ENCODE data around the gene PRR33. TPM values are rescaled to one million over a fixed set of nuclear protein-coding genes. Genes with fewer than 3 reads are reported as not detected.

The PRR33 gene
- total RNA-seq, 1 donor = not detected

DNA sequence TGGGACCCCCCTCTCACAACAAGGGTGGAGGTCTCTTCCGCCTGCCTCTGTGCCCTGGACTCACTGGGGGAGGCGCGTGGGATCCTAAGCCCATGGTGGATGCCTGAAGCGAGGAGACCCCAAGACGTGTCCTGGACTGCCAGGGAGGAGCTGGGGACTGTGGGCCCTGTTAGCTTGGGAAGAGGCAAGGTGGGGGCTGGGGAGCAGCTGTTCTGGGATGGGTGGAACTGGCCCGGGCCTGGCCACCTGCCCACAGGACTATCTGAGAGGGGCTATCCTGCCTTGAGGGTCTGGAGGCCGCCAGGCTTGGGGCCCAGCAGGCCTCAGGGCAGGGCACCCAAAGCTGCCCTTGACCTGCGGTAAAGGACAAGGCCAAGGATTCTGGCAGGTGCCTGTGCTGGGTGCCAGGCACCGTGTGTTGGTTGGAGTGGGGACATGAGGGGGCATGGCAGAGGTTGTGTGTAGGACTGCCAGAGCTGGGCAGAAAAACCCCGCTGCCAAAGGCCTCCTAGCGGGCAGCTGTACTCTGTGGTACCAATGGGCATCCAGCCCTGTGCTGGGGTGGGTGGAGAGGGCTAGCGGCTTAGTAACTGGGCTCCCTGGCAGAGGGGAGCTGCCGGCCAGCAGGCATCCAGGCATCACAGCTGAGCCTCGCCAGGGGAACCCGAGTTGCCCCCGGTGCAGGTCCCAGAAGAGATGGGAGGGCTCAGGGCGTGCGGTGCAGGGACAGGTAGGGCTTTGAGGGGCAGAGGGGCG lies 38.1 kb downstream of the PRR33 start:
- no peak for DNase-seq (ENCODE audit: low read depth)
- TF ChIP-seq, protein P1, sequence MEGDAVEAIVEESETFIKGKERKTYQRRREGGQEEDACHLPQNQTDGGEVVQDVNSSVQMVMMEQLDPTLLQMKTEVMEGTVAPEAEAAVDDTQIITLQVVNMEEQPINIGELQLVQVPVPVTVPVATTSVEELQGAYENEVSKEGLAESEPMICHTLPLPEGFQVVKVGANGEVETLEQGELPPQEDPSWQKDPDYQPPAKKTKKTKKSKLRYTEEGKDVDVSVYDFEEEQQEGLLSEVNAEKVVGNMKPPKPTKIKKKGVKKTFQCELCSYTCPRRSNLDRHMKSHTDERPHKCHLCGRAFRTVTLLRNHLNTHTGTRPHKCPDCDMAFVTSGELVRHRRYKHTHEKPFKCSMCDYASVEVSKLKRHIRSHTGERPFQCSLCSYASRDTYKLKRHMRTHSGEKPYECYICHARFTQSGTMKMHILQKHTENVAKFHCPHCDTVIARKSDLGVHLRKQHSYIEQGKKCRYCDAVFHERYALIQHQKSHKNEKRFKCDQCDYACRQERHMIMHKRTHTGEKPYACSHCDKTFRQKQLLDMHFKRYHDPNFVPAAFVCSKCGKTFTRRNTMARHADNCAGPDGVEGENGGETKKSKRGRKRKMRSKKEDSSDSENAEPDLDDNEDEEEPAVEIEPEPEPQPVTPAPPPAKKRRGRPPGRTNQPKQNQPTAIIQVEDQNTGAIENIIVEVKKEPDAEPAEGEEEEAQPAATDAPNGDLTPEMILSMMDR (IDR thresholded peaks at IDR 0.05; ENCODE audit: insufficient read depth, low read length) = no peak

DNA sequence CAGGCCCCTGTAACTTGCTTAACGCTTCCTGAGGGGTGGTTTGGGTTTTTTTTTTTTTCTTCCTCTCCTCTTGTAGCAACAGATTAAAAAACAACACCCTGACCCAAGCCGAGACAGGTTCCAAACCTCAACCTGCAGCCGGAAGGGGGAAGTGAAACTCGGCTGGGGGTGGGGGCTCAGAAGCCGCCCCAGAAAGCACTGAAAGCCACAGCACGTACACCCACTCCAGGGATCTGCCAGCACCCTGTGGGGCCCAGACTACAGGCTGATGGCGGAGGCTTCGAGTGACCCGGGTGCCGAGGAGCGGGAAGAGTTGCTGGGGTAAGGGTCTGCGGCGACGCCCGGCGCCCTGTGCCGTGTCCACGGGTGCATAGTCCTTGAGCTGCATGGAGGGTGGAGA lies 38.8 kb downstream of the PRR33 start, which contains the start of gene LSP1:
Gene LSP1 (plus strand): TSS at position 208 of the 400 bp plus-strand sequence. CDS start 61 bp downstream, at position 269.
- TF ChIP-seq, protein P1 (IDR thresholded peaks at IDR 0.05; ENCODE audit: insufficient read depth, low read length) = no peak
- no peak within 1 kb of the TSS for H3K4me3 ChIP-seq (ENCODE audit: low read depth, low read length)
- no peak for DNase-seq (ENCODE audit: low read depth)

More for the DNA sequence above, 38.1 kb downstream of the PRR33 start:
- H3K4me3 ChIP-seq (ENCODE audit: low read depth, low read length) = no peak overlapping the region

DNA sequence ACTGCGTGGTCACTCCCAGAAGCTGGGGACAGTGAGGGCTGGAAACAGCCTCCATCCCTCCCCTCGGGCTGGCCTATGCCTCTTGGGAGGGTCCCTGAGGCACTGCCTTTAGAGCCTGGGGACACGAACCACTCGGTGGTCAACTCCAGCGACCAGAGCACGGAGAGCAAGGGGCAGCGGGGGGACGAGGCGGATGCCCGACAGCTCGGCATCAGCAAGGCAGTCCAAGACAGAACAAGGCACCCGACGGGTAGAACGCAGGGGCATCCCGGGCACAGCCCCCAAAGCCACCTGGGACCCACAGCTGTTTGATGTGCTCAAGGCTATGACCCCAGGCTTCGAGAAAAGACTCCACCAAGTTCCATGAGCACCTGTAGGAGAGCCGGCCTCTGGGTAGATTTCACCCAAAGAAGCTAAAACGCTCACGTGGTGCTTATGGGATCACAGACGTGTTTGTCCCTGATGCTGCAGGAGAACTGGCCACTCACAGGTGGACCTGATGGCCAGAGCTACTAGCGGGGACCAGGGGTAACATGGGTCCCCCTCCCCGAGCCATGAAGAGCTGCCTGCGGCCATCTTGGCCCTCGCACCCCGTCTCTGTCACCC lies 39.3 kb downstream of the PRR33 start:
- TF ChIP-seq, protein P1 (IDR thresholded peaks at IDR 0.05; ENCODE audit: insufficient read depth, low read length) = no peak
- no peak overlapping the region for H3K4me3 ChIP-seq (ENCODE audit: low read depth, low read length)
- DNase-seq (ENCODE audit: low read depth) = no peak

DNA sequence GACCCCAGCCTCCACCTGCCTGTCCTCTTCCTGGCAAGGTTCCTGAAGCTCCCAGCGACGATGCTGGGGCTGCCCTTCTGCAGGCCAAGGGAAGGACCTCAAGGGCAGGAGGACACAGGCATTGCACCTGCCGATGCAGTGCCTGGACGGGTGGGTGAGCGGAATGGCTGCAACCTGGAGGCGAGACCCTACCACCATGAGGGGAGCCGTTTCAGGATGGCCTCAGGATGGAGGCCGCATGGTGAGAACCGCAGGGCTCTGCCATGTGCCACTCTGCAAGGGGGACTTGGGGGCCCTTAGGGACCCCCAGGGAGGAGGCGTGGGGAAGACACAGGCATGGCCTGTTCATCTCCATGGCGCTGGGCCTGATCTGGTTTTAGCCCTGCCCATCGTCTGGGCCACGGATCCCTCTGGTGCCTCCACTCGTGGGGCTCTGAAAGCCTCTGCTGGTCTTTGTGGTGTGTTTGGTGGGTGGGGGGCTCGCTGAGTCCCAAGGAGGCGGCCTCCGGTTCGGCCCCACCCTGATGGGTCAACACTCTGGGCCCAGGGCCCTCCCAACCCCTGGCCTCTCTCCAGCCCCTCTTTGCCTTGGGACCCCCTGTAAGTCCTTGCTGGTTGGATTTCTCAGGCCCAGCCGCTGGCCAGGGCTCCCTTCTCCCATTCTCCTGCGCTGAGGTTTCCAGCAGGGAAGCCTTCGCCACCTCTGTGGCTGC lies 40.1 kb downstream of the PRR33 start:
- DNase-seq (ENCODE audit: low read depth) = no peak
- no peak overlapping the region for H3K4me3 ChIP-seq (ENCODE audit: low read depth, low read length)
- TF ChIP-seq, protein P1 (IDR thresholded peaks at IDR 0.05; ENCODE audit: insufficient read depth, low read length) = no peak

DNA sequence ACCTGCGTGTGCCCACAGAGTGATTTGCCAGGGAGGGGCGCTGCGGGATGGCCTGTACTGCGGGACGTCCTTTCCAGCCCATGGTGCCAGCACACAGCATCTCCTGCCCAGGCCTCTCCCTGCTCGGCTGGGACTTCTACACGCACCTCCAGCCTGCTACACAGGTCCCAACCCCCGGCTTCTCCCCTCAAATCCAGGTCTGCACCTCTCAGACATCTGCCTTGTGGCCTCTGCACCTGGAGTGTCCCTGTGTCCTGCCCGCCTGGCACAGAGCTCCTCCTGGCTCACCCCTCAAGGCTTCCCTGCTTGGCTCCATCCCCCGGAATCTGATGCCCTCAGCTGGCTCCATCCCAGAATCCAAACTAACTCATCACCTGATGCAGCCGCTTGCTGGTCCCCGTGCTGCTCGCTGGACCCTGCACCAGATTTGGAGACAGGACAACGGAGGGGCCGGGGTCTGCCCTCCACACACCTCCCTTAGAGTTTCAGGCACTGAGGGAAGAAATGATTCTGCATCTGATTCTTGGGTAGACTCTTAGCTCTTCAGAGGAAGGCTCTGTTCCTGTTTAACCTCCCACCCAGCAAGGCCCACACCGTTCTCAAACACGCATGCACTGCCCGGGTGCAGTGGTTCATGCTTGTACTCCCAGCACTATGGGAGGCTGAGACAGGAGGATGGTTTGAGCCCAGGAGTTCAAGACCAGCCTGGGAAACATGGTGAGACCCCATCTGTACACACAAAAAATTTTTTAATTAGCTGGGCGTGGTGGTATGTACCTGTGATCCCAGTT lies 42.9 kb downstream of the PRR33 start:
- TF ChIP-seq, protein P1 (IDR thresholded peaks at IDR 0.05; ENCODE audit: insufficient read depth, low read length) = no peak
- DNase-seq (ENCODE audit: low read depth) = no peak
- no peak overlapping the region for H3K4me3 ChIP-seq (ENCODE audit: low read depth, low read length)

DNA sequence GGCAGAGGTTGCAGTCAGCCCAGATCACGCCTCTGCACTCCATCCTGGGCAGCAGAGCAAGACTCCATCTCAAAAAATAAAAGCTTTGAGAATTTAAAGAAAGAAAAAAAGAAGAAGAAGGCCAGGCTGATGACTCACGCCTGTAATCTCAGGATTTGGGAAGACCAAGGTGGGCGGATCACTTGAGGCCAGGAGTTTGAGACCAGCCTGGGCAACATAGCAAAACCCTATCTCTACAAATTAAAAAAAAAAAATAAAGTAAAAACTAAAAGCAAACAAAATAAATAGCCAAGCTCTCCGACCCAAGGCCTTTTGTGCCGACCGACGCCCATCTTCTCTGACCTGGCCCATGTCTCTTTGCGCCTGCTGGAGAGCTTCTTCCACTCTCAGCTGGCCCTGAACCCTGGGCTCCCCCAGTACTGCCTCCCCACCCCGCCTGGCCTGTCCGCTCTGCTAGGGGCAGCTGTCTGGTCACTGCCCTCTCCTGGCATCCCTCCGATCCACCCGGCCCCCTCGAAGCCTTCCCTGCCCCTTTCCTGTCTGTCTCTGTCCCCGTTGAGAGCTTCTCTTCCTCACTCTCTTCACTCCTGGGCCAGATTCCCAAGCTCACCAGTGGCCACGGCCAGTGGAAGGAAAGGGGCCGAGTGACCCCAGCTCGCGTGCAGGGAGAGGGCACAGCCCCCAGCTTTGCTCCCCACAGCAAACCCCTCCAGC lies 43.6 kb downstream of the PRR33 start:
- TF ChIP-seq, protein P1 (IDR thresholded peaks at IDR 0.05; ENCODE audit: insufficient read depth, low read length) = no peak
- H3K4me3 ChIP-seq (ENCODE audit: low read depth, low read length) = no peak overlapping the region
- peak; percentile 59 for DNase-seq (ENCODE audit: low read depth)

Data from fibroblast of the aortic adventitia (primary cell).